ENCODE results near the gene KRTAP4-8. TPM values are rescaled to one million over a fixed set of nuclear protein-coding genes. Genes with fewer than 3 reads are reported as not detected.
"Not testable (repeated sequence)": the region's sequence is repeated elsewhere in the genome, so short reads cannot be mapped to it uniquely, and the experiment has no call there.

Gene KRTAP4-8
- total RNA-seq, 4 donors from 2014 or later: not detected

- intact Hi-C loops (cut with DNase I; ENCODE audit: low total_unique reads): no loop called here
- Histone ChIP-seq H3K36me3 (no peaks in the 10 kb centered on the region), H3K9me3 (no peaks in the 10 kb centered on the region), H3K27me3 (no peaks in the 10 kb centered on the region), H3K27ac (peak overlapping the region; percentile 58 to 67), H3K4me3 (no peak overlapping the region), H3K4me1 (peaks cover 0 to 8% of the 10 kb centered on the region in 2 donors)
- TF ChIP-seq POLR2A (IDR thresholded peaks at IDR 0.05) (no peak), CTCF (IDR thresholded peaks at IDR 0.05) (no peak)
- DNase-seq: no peak
These were observed 36.0 kb downstream of the KRTAP4-8 start for GRCh38 chr17:41061964-41062363.

GRCh38 chr17:41060052-41060604, 37.8 kb downstream of the KRTAP4-8 start, which contains the start of gene KRTAP2-3:
Gene KRTAP2-3, minus strand, starts transcription at chr17:41060114. Its CDS starts 64 bp downstream, at chr17:41060050.
- intact Hi-C loops (cut with DNase I; ENCODE audit: low total_unique reads): no loop called here
- Histone ChIP-seq H3K36me3 (no peaks in the 10 kb centered on the region), H3K27me3 (no peaks in the 10 kb centered on the region), H3K4me3 (no peak within 1 kb of the TSS), H3K4me1 (peaks cover 0 to 8% of the 10 kb centered on the region in 2 donors), H3K27ac (peak within 1 kb of the TSS in 1 of 2 donors; percentile 67), H3K9me3 (no peaks in the 10 kb centered on the region)
- no peak for DNase-seq
- no peak for TF ChIP-seq CTCF (IDR thresholded peaks at IDR 0.05)
- no peak for TF ChIP-seq POLR2A (IDR thresholded peaks at IDR 0.05)

- H3K27ac ChIP-seq; H3K27me3 ChIP-seq; H3K4me1 ChIP-seq; H3K9me3 ChIP-seq; H3K4me3 ChIP-seq; H3K36me3 ChIP-seq; intact Hi-C loops (cut with DNase I; ENCODE audit: low total_unique reads); DNase-seq: not testable (repeated sequence)
These were observed 38.5 kb downstream of the KRTAP4-8 start for GRCh38 chr17:41059276-41060051.

GRCh38 chr17:41058741-41059140, 39.2 kb downstream of the KRTAP4-8 start:
- intact Hi-C loops (cut with DNase I; ENCODE audit: low total_unique reads): no loop called here
- no peaks in the 10 kb centered on the region for H3K27me3 ChIP-seq
- TF ChIP-seq POLR2A (IDR thresholded peaks at IDR 0.05) (no peak), CTCF (IDR thresholded peaks at IDR 0.05) (no peak)
- H3K27ac ChIP-seq: no peak overlapping the region
- H3K4me3 ChIP-seq: no peak overlapping the region
- peaks cover 0 to 8% of the 10 kb centered on the region in 2 donors for H3K4me1 ChIP-seq
- no peaks in the 10 kb centered on the region for H3K9me3 ChIP-seq
- H3K36me3 ChIP-seq: no peaks in the 10 kb centered on the region
- no peak for DNase-seq

- no peak for TF ChIP-seq CTCF (IDR thresholded peaks at IDR 0.05)
- no peak for TF ChIP-seq POLR2A (IDR thresholded peaks at IDR 0.05)
- intact Hi-C loops (cut with DNase I; ENCODE audit: low total_unique reads): no loop called here
- Histone ChIP-seq H3K27me3 (no peaks in the 10 kb centered on the region), H3K4me1 (peaks cover 0 to 7% of the 10 kb centered on the region in 2 donors), H3K36me3 (no peaks in the 10 kb centered on the region), H3K27ac (no peak overlapping the region), H3K4me3 (no peak overlapping the region), H3K9me3 (no peaks in the 10 kb centered on the region)
- DNase-seq: no peak
These were observed 40.4 kb downstream of the KRTAP4-8 start for GRCh38 chr17:41057547-41057946.

GRCh38 chr17:41055130-41055529, 42.8 kb downstream of the KRTAP4-8 start, which contains the start of gene KRTAP2-2:
Gene KRTAP2-2, minus strand, starts transcription at chr17:41055230. Its CDS starts 19 bp downstream, at chr17:41055211.
- DNase-seq; intact Hi-C loops (cut with DNase I; ENCODE audit: low total_unique reads); H3K27ac ChIP-seq; H3K4me1 ChIP-seq; H3K9me3 ChIP-seq; H3K4me3 ChIP-seq; H3K27me3 ChIP-seq; H3K36me3 ChIP-seq: not testable (repeated sequence)

GRCh38 chr17:41054556-41054955, 43.4 kb downstream of the KRTAP4-8 start:
- intact Hi-C loops (cut with DNase I; ENCODE audit: low total_unique reads); H3K27me3 ChIP-seq; H3K4me1 ChIP-seq; H3K9me3 ChIP-seq; DNase-seq; H3K27ac ChIP-seq; H3K4me3 ChIP-seq; H3K36me3 ChIP-seq: not testable (repeated sequence)

All from uterus (tissue), 4 donors.